ENCODE data around the gene CALD1.

DNA sequence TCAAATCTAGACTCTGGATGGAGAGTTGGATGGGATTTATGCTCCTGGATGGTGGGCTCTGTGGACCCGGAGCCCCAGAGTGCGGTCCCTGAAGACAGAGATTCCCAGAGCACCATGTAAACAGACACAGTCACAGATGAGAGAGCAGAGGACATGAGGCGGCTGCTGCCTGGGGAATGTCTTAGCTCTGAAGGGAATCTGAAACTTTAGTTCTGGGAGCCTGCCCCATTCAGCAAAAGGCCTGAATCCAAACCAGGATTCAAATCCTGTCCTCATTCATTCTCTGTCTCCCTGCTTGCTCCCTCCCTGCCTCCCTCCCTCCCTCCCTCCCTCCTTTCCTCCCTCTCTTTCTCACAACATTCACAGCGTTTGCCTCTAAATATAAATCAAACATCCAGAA, 49.5 kb upstream of the CALD1 start:
- TF ChIP-seq REST (IDR thresholded peaks at IDR 0.05; ENCODE audit: borderline replicate concordance) (no peak), EZH2 (IDR thresholded peaks at IDR 0.05; ENCODE audit: borderline replicate concordance, insufficient read depth, low read length, poor library complexity, severe bottlenecking) (no peak), POLR2AphosphoS5 (IDR thresholded peaks at IDR 0.05) (no peak), TAF1 (IDR thresholded peaks at IDR 0.05; ENCODE audit: low read depth) (no peak)
- TF ChIP-seq, protein P1, sequence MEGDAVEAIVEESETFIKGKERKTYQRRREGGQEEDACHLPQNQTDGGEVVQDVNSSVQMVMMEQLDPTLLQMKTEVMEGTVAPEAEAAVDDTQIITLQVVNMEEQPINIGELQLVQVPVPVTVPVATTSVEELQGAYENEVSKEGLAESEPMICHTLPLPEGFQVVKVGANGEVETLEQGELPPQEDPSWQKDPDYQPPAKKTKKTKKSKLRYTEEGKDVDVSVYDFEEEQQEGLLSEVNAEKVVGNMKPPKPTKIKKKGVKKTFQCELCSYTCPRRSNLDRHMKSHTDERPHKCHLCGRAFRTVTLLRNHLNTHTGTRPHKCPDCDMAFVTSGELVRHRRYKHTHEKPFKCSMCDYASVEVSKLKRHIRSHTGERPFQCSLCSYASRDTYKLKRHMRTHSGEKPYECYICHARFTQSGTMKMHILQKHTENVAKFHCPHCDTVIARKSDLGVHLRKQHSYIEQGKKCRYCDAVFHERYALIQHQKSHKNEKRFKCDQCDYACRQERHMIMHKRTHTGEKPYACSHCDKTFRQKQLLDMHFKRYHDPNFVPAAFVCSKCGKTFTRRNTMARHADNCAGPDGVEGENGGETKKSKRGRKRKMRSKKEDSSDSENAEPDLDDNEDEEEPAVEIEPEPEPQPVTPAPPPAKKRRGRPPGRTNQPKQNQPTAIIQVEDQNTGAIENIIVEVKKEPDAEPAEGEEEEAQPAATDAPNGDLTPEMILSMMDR (IDR thresholded peaks at IDR 0.05; ENCODE audit: poor library complexity, severe bottlenecking): no peak
